Loucy (cell line): ENCODE results near the gene SETBP1.

Experiments
- CTCF ChIP-seq: fragments of 200-600 bp; sonication (generic); conservative IDR thresholded peaks from 2 replicates; pipeline ENCODE4 v1.5.1; 2014; ENCODE audit warnings: mild to moderate bottlenecking, antibody characterized with exemption, low read length
- EZH2phosphoT487 ChIP-seq: fragments of 200-600 bp; IDR thresholded peaks from 2 replicates; pipeline ENCODE4 v1.6.1; 2018; ENCODE audit warnings: antibody characterized with exemption, mild to moderate bottlenecking, moderate library complexity, borderline replicate concordance

GRCh38 chr18:44682201-44682870 is 1.6 kb downstream of the SETBP1 start:
- no peak for TF ChIP-seq CTCF
- TF ChIP-seq EZH2phosphoT487: no peak
